ENCODE data around the gene MRPL21.

MRPL21 gene
- total RNA-seq: 21.0 to 25.5 reads per million in 2 donors

DNA sequence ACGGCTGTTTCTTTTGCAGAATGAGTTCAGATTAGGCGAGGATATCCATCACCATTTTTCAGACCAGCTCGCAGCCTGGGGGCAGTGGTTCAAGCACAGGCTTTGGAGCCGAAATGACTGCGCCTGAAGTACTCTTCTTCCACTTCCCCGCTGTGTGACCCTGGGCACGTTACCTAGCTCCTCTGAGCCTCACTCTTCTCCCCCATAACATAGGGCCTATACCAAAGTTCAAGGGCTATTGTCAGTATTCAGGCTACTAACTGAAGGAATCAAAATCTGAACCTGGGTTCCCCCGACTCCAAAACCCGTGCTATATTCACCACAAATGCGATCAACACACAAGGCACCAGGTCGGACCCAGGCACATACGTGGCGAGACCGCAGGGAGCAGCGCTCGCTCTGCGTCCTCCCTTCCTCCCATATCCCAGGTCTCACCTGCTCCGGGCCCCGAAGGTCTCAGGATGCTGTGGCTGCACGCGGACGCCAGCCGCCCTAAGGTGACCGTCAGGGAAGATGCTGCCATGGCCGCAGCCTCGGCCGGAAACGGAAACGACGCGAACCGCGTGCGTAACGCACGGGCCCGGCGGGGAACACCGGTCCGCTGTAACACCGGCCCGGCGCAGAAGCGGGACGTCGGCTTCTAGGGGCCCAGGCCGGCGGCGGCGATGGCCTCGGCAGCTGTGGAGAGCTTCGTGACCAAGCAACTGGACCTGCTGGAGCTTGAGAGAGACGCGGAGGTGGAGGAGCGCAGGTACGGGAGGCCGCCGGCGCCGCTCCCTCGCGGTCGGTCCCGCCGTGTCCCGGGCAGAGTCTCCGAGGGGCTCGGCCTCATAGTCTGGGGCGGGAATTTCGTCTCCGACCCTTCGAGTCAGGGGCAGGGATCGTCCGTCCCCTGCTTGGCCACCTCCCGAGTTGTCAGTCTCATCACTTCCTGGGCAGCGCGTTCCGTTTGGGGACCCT is at the start of gene MRPL21, which contains the start of gene IGHMBP2:
TSS of gene MRPL21 (minus strand) at position 545 of the 960 bp plus-strand sequence. CDS start at position 523, 22 bp downstream.
TSS of gene IGHMBP2 (plus strand) at position 604 of the 960 bp plus-strand sequence. CDS start at position 666, 62 bp downstream.
- peak; percentile 76 for DNase-seq

DNA sequence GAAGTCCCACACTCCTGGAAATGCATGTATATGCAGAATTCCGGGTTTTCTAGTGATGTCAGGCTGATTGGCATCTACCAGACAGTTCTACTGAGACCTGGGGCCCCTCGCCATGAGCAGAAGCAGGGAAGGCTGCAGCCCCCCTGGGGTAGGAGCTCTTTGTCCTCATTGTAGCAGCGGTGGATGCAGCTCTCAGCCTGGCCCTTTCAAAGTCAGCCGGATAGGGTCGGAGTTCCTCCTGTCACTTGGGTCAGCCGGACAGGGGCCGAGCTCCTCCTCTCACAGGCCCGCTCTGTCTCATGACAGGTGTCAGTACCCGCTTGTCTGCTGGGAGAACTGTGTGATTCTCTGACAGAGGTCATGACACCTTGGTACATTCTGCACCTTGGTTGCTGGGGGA is 47.1 kb upstream of the MRPL21 start:
- DNase-seq: no peak

DNA sequence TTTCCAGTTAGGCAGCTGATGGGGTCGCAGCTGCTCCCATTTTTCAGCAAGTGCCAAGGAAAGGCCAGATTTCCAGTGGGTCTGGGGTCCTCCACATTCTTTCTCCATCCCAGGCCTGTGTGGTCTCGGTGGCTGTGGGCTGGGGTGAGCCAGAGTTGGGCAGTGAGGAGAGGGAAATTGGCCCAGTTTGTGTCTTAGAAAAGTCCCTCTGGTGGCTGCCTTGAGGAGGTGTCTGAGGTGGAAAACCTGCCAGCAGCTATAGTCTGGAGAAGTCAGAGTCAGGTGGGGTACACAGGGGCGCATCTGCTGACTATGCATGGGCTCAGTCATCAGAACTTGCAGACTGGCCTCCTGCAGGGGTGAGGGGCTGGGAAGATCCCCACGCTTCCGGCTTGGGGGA is 46.6 kb upstream of the MRPL21 start:
- no peak for DNase-seq

DNA sequence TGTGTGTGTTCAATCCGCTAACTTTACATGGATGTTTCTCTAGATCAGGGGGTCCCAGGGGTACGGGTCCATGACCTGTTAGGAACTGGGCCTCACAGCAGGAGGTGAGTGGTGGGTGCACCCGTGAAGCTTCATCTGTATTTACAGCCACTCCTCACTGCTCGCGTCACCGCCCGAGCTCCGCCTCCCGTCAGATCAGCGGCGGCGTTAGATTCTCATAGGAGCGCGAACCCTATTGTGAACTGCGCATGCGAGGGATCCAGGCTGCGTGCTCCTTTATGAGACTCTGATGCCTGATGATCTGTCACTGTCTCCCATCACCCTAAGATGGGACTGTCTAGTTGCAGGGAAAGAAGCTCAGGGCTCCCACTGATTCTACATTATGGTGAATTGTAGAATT is 45.3 kb upstream of the MRPL21 start:
- DNase-seq: no peak

DNA sequence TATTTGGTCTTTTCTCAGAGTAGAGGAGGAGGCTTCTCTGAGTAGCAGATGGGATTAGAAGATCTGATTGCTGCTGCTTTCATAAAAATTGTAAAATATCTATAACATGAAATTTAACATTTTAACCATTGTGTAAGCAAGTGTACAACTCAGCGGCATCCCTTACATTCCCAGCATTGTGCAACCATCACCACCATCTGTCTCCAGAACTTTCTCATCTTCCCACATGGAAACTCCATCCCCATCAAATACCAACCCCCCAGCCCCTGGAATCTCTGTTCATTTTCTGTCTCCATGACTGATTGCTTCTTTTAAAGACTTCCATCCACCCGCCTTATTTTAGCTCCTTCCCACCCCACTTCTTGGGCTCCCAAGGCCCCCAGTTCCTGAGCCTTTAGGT is 44.9 kb upstream of the MRPL21 start:
- no peak for DNase-seq

DNA sequence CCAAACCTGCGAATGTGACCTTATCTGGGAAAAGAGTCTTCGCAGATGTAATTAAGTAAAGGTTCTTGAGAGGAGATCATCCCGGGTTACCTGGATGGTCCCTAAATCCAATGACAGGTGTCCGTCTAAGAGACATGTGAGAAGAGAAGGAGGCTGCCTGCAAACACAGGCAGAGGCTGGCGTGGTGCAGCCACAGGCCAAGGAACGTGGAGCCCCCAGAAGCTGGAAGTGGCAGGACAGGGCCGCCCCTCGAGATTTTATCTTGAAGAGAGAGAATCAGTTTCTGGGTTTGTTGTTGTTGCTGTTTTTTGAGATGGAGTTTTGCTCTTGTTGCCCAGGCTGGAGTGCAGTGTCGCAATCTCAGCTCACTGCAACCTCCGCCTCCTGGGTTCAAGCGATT is 43.5 kb upstream of the MRPL21 start:
- DNase-seq: no peak

DNA sequence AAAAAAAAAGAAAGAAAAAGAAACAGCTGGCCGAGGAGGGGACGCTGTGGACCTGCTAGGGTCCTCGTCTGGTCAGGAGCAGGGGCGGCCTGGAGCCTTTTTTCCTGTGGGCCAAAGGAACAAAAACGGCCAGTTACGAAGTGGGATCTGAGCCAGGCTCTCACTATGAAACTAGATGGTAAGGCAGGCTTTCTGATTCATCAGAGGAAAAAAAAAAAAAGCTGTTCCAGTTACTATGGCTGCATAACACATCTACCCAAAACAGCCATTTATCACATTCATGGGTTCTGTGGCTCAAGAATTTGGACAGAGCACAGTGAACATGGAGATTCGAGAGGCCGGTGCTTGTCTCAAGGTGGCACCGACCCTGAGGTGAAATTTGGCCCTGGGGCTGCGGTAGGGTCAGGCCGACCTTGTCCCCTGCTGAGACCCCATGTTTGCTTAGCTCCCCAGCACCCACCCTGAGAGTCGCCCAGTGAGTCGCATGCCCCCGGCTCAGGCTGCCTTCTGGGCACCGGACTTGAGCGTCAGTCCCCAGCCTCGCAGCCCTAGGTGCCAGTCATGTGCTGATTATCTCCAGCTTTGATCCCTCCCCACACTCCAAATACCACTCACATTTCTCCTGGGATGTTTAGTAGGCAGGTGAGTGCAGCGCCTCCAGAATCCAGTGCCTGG is 42.9 kb upstream of the MRPL21 start:
- DNase-seq: no peak

DNA sequence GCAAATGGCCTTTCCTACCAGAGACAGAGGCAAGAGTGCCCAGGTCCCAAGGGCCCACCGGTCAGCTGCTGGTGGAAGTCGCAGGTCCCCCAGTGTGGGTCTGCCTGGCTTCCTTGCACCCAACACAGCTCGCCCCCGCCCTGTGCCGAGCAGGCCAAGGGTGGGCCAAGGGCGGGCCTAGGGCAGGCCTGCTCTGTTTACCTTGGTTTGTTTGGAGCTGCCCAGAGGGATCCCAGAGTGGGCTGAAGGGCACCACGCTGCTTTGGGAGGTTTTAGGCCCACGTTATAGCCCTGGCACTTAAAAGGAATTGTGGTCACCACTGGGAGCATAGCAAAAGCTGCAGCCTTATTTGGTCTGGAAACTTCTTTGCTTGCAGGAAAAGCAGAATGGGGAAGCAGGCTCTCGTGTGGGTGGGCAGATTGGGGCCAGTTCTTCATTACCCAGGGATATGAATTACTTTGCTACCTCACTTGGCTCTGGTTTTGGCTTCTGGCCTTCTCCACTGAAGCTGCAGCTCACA is 39.2 kb upstream of the MRPL21 start:
- no peak for DNase-seq

DNA sequence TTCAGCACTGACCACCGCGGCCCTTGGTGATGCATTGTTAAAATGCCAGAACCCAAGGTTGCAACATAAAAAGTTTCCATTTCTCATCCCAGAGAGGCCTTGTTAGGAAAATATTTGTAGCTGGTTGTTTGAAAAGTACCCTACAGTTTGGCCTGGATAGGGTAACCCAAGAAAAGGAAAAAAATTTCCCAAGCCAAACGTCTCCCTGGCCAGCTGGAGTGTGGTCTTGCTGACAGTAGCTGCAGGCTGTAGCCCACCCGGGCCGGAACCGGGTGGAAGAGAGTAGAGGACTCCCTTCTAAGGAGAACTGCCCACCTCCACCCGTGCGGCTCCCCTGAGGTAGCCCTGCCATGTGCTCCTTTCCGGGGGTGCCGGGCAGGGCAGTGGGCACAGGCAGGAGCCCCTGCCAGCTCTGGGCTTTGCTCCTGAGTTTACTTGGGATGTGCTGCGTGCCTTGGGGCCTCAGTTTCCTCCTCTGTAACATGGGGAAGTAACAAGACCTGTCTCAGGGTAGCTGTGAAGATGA is 38.5 kb upstream of the MRPL21 start:
- DNase-seq: no peak

DNA sequence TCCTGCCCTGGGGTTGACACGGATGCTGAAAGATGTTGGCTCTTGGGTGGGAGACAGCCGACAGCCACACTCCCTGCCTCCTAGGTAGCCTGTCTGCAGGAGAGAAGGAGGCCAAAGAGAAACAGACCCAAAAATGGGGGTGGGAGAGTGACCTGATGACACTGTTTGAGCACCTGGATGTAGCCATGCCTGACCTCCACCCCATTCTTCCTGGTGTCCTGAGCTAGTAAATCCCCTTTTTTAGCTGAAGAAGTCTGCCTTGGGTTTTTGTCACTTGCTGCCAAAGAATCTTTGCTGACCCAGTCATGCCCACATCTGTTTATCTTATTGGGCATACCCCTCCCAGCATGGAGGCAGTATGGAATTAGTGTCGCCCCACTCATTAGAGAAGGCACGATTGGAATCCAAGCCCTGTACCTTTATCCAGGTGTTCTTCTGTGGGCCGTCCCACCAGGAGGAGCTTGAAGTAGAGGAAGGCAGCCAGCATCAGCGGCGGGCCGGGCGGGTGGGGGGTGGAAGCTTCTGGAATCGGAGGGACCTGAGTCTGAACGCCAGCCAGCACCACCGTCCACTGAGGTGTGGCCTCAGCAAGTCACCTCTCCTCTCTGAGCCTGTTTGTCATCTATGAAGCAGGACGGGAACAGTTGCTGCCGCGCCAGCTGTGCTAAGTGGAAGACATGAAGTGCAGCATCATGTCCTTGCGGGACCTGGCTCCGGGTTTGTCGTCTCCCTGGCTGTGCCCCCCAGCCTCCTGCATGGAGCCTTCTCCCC is 37.9 kb upstream of the MRPL21 start:
- no peak for DNase-seq

DNA sequence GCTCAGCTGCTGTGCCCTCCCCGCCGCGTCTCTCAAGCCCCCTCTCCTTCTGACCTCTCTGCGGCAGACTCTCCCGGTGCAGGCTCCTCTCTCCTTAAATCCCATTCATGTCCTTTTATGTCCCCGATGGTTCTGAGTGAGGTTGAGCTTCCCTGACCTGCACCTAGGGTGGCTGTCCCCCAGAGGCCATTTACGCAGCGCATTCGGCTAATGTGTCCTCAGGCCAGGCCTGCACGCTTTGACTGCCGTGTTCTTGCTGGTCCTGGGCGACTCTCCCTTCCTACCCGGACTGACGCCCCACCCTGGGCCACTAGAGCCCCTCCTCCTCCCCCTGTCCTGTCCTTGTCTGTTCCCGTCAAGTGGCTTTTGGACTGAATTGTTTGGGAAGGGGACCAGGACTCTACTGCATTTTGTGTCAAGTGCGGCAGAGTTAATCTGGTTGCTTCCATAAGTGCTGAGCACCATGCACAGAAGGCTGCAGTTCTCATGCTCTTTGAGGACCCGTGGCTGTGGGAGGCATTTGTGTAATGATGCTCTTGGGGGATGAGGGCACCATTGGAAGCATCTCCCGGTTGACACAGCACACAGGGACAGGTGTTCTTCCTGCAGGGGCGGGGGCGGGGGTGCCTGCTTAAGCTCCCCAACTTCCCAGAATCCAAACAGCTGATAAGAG is 37.2 kb upstream of the MRPL21 start:
- no peak for DNase-seq

DNA sequence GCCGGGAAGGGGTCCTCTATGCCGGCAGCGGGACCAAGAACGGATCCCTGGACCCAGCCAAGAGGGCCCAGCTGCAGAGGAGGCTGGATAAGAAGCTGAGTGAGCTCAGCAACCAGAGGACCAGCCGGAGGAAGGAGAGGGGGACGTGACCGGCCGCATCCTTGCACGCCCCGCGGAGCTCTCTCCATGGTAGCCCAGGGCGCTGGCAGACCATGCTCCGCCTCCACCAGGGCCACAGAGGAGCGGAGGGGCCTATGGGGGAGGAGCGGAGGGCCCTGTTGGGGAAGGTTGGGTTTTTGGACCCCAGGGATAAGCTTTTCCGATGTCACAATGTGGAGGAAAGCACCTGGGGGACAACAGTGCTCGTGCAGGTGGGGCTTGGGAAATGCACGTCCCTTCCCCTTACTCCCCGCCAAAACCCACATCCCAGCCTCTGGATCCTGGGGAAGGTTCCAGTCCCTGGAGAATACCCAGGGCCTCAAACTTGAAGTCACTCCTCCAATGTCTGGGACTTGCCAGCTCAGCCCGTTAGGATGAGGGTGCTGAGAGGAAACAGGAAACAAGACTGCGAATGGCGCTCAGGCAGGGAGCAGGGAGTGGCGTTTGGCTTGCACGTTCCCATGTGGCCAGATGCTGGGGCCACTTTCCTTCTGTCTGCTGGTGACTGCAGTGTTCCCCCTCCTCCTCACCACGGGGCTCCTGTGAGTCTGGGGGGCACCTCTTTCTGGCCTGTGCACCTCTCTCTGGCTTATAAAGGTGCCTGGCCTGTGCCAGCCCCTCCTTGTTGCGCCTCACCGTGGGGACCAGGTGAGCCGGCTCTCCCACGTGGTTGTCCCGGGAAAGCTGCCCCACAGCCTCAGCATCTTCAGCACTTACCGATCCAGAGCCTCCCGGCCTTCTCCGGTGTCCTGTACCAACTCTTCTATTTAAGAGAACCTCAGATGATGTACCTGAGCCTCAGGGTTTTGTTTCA is 36.2 kb upstream of the MRPL21 start:
- DNase-seq: no peak

DNA sequence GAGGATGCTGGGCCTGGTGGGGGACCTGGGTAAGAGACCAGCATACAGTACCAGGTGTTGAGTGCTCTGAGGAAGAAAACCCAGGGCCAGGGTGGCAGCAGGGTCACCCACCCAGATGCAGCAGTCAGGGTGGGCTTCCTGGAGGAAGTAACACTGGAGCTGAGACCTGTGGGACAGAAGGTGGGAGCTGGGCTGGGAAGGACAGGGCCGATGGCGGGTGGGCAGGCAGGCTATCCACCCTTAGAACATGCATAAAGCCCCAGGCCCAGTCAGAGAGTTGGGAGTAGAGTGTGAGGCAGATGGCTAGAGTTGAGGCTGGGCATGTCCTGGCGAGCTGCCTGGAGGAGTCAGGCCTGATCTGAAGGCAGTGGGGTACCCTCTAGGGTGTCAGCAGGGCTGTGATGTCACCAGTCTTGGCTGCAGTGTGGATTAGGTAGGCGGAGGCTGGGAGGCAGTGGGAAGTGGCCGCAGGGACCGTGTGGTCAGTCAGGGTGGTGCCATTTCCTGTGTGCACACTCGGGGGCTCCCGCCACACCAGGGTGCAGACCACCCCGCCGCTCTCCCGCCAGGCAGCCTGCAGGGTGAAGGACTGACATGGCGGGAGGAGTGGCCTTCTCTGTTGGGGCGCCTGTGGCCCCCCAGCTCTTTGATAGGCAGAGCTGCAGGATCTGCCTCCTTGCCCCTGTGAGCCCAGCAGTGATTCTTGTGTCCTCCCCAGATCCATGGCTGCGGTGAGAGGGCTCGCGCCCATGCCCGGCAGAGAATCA is 35.4 kb upstream of the MRPL21 start:
- DNase-seq: no peak

DNA sequence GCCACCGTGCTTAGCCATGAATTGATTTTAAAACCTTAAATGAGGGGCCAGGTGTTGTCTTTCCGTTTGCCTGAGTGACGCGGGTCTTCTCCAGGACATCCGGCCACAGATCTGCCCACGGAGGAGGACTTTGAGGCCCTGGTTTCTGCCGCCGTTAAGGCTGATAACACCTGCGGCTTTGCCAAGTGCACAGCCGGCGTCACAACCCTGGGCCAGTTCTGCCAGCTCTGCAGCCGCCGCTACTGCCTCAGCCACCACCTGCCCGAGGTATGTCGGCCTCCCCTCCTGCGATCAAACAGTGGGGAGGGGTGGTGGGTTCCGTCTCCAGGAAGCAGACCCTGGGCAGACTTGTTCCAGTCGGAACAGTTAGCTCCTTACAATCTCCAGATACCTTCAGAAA is 34.5 kb upstream of the MRPL21 start:
- DNase-seq: no peak

DNA sequence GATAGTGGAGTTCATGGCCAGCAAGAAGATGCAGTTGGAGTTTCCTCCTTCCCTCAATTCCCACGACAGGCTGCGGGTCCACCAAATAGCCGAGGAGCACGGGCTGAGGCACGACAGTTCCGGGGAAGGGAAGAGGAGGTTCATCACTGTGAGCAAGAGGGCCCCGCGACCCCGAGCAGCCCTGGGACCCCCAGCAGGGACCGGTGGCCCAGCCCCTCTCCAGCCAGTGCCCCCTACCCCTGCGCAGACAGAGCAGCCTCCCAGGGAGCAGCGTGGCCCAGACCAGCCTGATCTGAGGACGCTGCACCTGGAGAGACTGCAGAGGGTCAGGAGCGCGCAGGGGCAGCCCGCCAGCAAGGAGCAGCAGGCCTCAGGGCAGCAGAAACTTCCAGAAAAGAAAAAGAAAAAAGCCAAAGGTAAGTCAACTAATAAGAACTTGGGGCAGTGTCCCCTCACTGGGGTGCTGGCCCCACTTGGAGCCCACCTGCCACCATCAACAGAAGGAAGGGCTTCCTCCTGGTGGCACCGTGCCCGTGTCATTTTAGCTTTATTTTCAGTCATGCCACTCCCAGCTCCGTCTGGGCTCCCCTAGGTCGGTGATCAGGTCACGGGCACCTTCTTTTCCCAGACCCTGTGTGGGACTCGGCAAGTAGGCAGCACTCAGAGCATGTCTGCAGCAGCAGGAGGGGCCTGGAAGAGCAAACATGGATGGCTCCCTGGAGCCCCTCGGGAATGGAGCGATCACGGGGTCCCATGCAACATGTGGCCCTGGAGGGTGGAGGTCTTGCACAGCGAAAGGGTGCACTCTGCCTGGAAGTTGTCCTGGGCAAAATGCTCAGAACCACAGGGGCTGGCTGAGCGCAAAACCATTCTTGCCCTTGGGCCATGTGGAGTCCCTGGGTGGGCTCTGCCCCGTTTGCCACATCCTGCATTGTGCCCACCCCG is 33.3 kb upstream of the MRPL21 start:
- DNase-seq: no peak

DNA sequence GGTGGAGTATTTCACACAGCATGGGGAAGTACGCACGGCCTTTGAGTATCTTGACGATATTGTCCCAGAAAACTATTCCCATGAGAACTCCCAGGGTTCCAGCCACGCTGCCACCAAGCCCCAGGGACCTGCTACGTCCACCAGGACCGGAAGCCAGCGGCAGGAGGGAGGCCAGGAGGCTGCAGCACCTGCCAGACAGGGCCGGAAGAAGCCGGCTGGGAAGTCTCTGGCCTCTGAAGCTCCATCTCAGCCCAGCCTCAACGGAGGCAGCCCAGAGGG is 32.7 kb upstream of the MRPL21 start:
- DNase-seq: no peak

DNA sequence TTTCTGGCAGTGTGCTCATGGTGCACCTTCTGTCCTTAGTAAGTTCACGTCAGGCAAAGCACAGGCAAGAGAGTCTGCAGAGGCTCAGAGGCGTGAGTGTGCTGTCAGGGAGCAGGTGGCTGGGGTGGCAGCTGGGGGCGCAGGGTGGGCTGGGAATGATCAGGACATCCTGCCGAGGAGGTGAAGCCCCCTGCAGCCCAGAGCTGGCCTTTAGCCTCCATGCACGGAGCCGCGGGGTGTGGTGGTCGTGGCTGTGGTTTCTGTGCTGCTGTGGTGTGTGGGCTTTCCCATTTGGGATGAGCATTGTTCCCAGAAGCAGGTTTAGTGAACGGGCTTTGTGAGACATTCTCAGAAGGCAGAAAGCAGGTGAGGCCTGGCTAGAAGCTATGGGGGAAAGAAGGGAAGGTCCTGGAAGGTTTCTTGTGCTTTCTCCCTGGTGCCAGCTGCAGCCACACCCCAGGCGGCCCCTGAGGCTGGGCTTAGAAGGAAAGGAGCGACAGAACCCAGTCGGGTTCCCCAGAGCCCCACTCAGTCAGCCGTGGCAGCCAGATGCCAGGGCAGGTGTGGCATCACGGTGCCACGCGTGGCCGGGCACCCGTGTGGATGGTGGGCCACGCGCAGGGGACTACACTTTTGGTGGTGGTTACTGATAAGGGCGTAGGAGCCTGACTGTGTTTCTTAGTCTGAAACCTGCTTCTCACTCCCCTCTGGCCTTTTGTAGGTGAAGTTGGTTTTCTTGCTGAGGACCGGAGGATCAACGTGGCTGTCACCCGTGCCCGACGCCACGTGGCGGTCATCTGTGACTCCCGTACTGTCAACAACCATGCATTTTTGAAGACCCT is 32.1 kb upstream of the MRPL21 start:
- no peak for DNase-seq

DNA sequence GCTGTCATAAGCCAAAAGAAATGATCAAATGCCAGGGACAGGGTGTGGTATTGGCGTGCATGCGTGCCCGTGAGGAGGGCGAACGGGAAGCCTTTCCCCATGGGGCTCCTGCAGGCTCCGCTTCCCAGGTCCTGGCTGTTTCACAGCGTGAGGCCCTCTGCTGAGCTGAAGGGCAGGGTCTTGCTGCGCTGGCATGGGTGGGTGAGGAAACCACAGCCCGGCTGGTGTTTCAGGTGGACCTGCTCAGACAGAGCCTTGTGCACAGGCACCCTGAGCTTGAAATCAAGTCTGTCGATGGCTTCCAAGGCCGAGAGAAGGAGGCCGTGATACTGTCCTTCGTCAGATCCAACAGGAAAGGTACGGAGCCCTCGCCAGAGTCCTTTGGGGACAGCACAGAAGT is 31.4 kb upstream of the MRPL21 start:
- no peak for DNase-seq
